HCT116 (cell line): ENCODE data around the gene PDGFA. TPM values are rescaled to one million over a fixed set of nuclear protein-coding genes. Genes with fewer than 3 reads are reported as not detected.

ENCODE experiments used
- ATAC-seq: fragments of 200-7000 bp; cut with Tn5 transposase; 2 replicates; pipeline ENCODE4 v1.9.1; 2020; ENCODE audit warnings: mild to moderate bottlenecking, moderate library complexity
- BruUV-seq: library from RNA; stranded (reverse); fragments of 400-500 nt; replicated peaks from 2 replicates; lab custom pipeline; 2021; lab: Mats Ljungman, UMichigan
- CTCF ChIA-PET: fragments of 300-600 bp; sonication (Branson Sonifier 250); formaldehyde crosslinking; loops from one replicate; lab custom pipeline; 2021; ENCODE audit warnings: antibody characterized with exemption; lab: Charles Lee
- POLR2A ChIA-PET: fragments of 300-600, 350-600 bp; sonication (Branson Sonifier 250); formaldehyde crosslinking; loops from one replicate; lab custom pipeline; 2021; ENCODE audit warnings: antibody characterized with exemption; lab: Charles Lee
- RAD21 ChIA-PET, 2 experiments: fragments of 300-600 bp; sonication (Branson Sonifier 250); formaldehyde crosslinking; loops; one replicate each; lab custom pipeline; 2023; ENCODE audit warnings: low total read pairs in 2 of 2; ENCODE audit not compliant: uncharacterized antibody in 2 of 2, unreplicated experiment in 2 of 2, low non-redundant PET in 1 of 2; lab: Charles Lee
- DNase-seq: peaks from one replicate; pipeline ENCODE4 v3.0.0-alpha.2; 2010; ENCODE audit warnings: low read depth, low spot score
- H2AFZ ChIP-seq: fragments of 200-600 bp; shearing (Covaris generic), sonication (generic); 2 replicates; pipeline ENCODE4 v1.6.1; 2017; ENCODE audit warnings: low read depth, mixed run types, mixed read lengths, antibody characterized with exemption, low read length; ENCODE audit not compliant: poor library complexity, severe bottlenecking
- H3K27ac ChIP-seq: 2 replicates; pipeline ENCODE4 v1.5.1; 2012; ENCODE audit warnings: low read depth, low read length
- H3K27me3 ChIP-seq: fragments of 200-600 bp; sonication (generic); 2 replicates; pipeline ENCODE4 v1.6.1; 2016; ENCODE audit warnings: mixed run types, low read length, mixed read lengths; ENCODE audit not compliant: insufficient read depth
- H3K36me3 ChIP-seq, 2 experiments: fragments of 200-500 bp in 1 of 2; fragments of 200-600 bp in 1 of 2; sonication (Bioruptor generic) in 1 of 2; sonication (generic) in 1 of 2; 2 replicates each; pipeline versions ENCODE4 v1.5.1 to v1.6.1; 2014 to 2016; ENCODE audit warnings: low read length in 2 of 2, inconsistent platforms in 1 of 2, mixed read lengths in 1 of 2, mixed run types in 1 of 2; ENCODE audit not compliant: insufficient read depth in 2 of 2, control insufficient read depth in 1 of 2
- H3K4me1 ChIP-seq, 2 experiments: fragments of 200-600 bp in 1 of 2; sonication (generic) in 1 of 2; 2 replicates each; pipeline versions ENCODE4 v1.5.1 to v1.6.1; 2012 to 2017; ENCODE audit warnings: low read length in 2 of 2, inconsistent platforms in 1 of 2, mild to moderate bottlenecking in 1 of 2, mixed read lengths in 1 of 2, mixed run types in 1 of 2, moderate library complexity in 1 of 2; ENCODE audit not compliant: insufficient read depth in 2 of 2, control insufficient read depth in 1 of 2
- H3K4me2 ChIP-seq: fragments of 200-600 bp; sonication (generic); 2 replicates; pipeline ENCODE4 v1.6.1; 2017; ENCODE audit warnings: mixed run types, low read length, mixed read lengths
- H3K4me3 ChIP-seq, 2 experiments: fragments of 200-600 bp in 1 of 2; sonication (generic) in 1 of 2; replicated peaks in 1 of 2; 2 replicates each; pipeline ENCODE4 v1.5.1; 2011 to 2016; ENCODE audit warnings: low read length in 2 of 2, control low read depth in 1 of 2, low read depth in 1 of 2, mild to moderate bottlenecking in 1 of 2, mixed read lengths in 1 of 2, mixed run types in 1 of 2
- H3K79me2 ChIP-seq: fragments of 200-600 bp; sonication (generic); 2 replicates; pipeline ENCODE4 v1.6.1; 2017; ENCODE audit warnings: mild to moderate bottlenecking, mixed run types, low read length, moderate library complexity, mixed read lengths; ENCODE audit not compliant: insufficient read depth
- H3K9ac ChIP-seq: fragments of 200-600 bp; sonication (generic); 2 replicates; pipeline ENCODE4 v1.6.1; 2016; ENCODE audit warnings: low read length, mixed read lengths
- H3K9me2 ChIP-seq: fragments of 200-600 bp; sonication (generic), shearing (Covaris generic); 2 replicates; pipeline ENCODE4 v1.6.1; 2017; ENCODE audit warnings: mixed run types, mild to moderate bottlenecking, moderate library complexity; ENCODE audit not compliant: insufficient read depth
- H3K9me3 ChIP-seq, 2 experiments: fragments of 200-500 bp in 1 of 2; fragments of 200-600 bp in 1 of 2; sonication (Bioruptor generic) in 1 of 2; sonication (generic) in 1 of 2; 2 replicates each; pipeline ENCODE4 v1.6.1; 2014 to 2017; ENCODE audit warnings: low read length in 2 of 2, mixed read lengths in 2 of 2, inconsistent platforms in 1 of 2, low read depth in 1 of 2, mild to moderate bottlenecking in 1 of 2, mixed run types in 1 of 2, moderate library complexity in 1 of 2; ENCODE audit not compliant: control insufficient read depth in 1 of 2, insufficient read depth in 1 of 2
- H4K20me1 ChIP-seq: fragments of 200-600 bp; sonication (generic), shearing (Covaris generic); 2 replicates; pipeline ENCODE4 v1.6.1; 2017; ENCODE audit warnings: mixed run types, mild to moderate bottlenecking, moderate library complexity; ENCODE audit not compliant: insufficient read depth
- CBX3 ChIP-seq: IDR thresholded peaks from 2 replicates; pipeline ENCODE4 v1.6.1; 2012; ENCODE audit warnings: low read depth
- EGR1 ChIP-seq: IDR thresholded peaks from 2 replicates; pipeline ENCODE4 v1.6.1; 2012; ENCODE audit warnings: low read depth
- EZH2phosphoT487 ChIP-seq: fragments of 200-600 bp; IDR thresholded peaks from 2 replicates; pipeline ENCODE4 v1.6.1; 2018; ENCODE audit warnings: antibody characterized with exemption, borderline replicate concordance
- ZFX ChIP-seq: fragments of 450-650 bp; IDR thresholded peaks from 2 replicates; pipeline ENCODE4 v1.6.1; 2017
- ZNF274 ChIP-seq: fragments of 200-500 bp; sonication (Bioruptor generic); IDR thresholded peaks from 2 replicates; pipeline ENCODE4 v1.6.1; 2014; ENCODE audit warnings: mild to moderate bottlenecking, low read depth, low read length, inconsistent platforms
- intact Hi-C: fragments of 100-400 bp; cut with micrococcal nuclease; formaldehyde crosslinking; loops from 2 replicates; pipeline ENCODE4 v1.10.0; 2022
- total RNA-seq: library from RNA; stranded (reverse); gene quantifications from one replicate; pipeline ENCODE4 v1.2.1, GENCODE V29; 2021; ENCODE audit not compliant: unreplicated experiment

Gene PDGFA
- total RNA-seq, 1 experiment from 2014 or later, result 44.7 TPM

GRCh38 chr7:455110-455928, 64.3 kb downstream of the PDGFA start:
- Histone ChIP-seq H3K36me3 (no peaks in the 10 kb centered on the region), H3K27me3 (no peaks in the 10 kb centered on the region), H3K79me2 (no peaks in the 10 kb centered on the region), H3K9me3 (no peaks in the 10 kb centered on the region), H3K4me1 (no peaks in the 10 kb centered on the region), H2AFZ (no peak overlapping the region), H3K9me2 (no peaks in the 10 kb centered on the region), H3K4me3 (no peak overlapping the region), H3K4me2 (no peak overlapping the region), H4K20me1 (no peaks in the 10 kb centered on the region), H3K27ac (no peak overlapping the region), H3K9ac (no peak overlapping the region)
- TF ChIP-seq EGR1, result no peak
- TF ChIP-seq ZNF274, result no peak
- no TSS peak for BruUV-seq
- DNase-seq, result no peak
- ChIA-PET CTCF (no interaction called here), POLR2A (no interaction called here), RAD21 (no interaction called here)
- intact Hi-C loops, result no loop called here
- ATAC-seq, result no peak; the same call in 1 of the 2 replicates

- Histone ChIP-seq H3K4me3 (no peak overlapping the region), H3K36me3 (no peaks in the 10 kb centered on the region), H3K9ac (no peak overlapping the region), H3K4me1 (no peaks in the 10 kb centered on the region), H3K79me2 (no peaks in the 10 kb centered on the region), H3K9me3 (no peaks in the 10 kb centered on the region), H3K27me3 (no peaks in the 10 kb centered on the region), H3K9me2 (no peaks in the 10 kb centered on the region), H3K27ac (no peak overlapping the region), H2AFZ (no peak overlapping the region), H4K20me1 (no peaks in the 10 kb centered on the region), H3K4me2 (no peak overlapping the region)
- ChIA-PET CTCF (no interaction called here), RAD21 (no interaction called here), POLR2A (no interaction called here)
- no TSS peak for BruUV-seq
- no peak for ATAC-seq
- TF ChIP-seq CBX3 (no peak), EZH2phosphoT487 (no peak), ZFX (no peak)
- intact Hi-C loops, result no loop called here
- DNase-seq, result no peak
Observed at GRCh38 chr7:454356-455109, 65.1 kb downstream of the PDGFA start.
